IMR-90 (cell line): ENCODE measurements around the gene GYG2. TPM values are rescaled to one million over a fixed set of nuclear protein-coding genes. Genes with fewer than 3 reads are reported as not detected.

Experiments
- ATAC-seq: fragments of 200-7000 bp; cut with Tn5 transposase; 2 replicates; pipeline ENCODE4 v1.9.1; 2020; ENCODE audit warnings: low read depth, mild to moderate bottlenecking, moderate library complexity
- BruUV-seq: library from RNA; stranded (reverse); fragments of 400-500 nt; replicated peaks from 2 replicates; lab custom pipeline; 2021; lab: Mats Ljungman, UMichigan
- CTCF ChIA-PET: fragments of 300-600 bp; formaldehyde crosslinking; extraction: SDS; loops from one replicate; lab custom pipeline; 2021; ENCODE audit warnings: antibody characterized with exemption; lab: Yijun Ruan, JAX
- POLR2A ChIA-PET: fragments of 300-600 bp; sonication (Branson Sonifier 250); formaldehyde crosslinking; loops from one replicate; lab custom pipeline; 2022; ENCODE audit warnings: antibody characterized with exemption; ENCODE audit not compliant: unreplicated experiment; lab: Charles Lee
- DNase-seq: peaks from one replicate; pipeline ENCODE4 v3.0.0; 2013
- H2AFZ ChIP-seq: replicated peaks from 2 replicates; pipeline ENCODE3; 2013; ENCODE audit warnings: low read length, mild to moderate bottlenecking; ENCODE audit not compliant: poor library complexity
- H2AK5ac ChIP-seq: 2 replicates; pipeline ENCODE4 v1.6.1; 2013; ENCODE audit warnings: low read depth, low read length, inconsistent platforms
- H2AK9ac ChIP-seq: replicated peaks from 2 replicates; pipeline ENCODE3; 2013; ENCODE audit warnings: mild to moderate bottlenecking, low read depth, low read length, moderate library complexity; ENCODE audit not compliant: poor library complexity
- H2BK120ac ChIP-seq: 2 replicates; pipeline ENCODE4 v1.6.1; 2013; ENCODE audit warnings: low read depth, low read length, inconsistent platforms
- H2BK15ac ChIP-seq: 3 replicates; pipeline ENCODE4 v1.6.1; 2013; ENCODE audit warnings: low read depth, low read length, inconsistent platforms
- H2BK20ac ChIP-seq: 2 replicates; pipeline ENCODE4 v1.6.1; 2013; ENCODE audit warnings: low read depth, mild to moderate bottlenecking, inconsistent platforms, low read length, moderate library complexity
- H2BK5ac ChIP-seq: 2 replicates; pipeline ENCODE4 v1.6.1; 2013; ENCODE audit warnings: mild to moderate bottlenecking, low read depth, low read length, inconsistent platforms; ENCODE audit not compliant: poor library complexity, severe bottlenecking
- H3K14ac ChIP-seq: replicated peaks from 2 replicates; pipeline ENCODE4 v1.6.1; 2013; ENCODE audit warnings: low read depth, low read length, inconsistent platforms
- H3K18ac ChIP-seq: 2 replicates; pipeline ENCODE4 v1.6.1; 2013; ENCODE audit warnings: low read depth, low read length, control low read depth
- H3K23ac ChIP-seq: 2 replicates; pipeline ENCODE4 v1.6.1; 2013; ENCODE audit warnings: low read depth, low read length, inconsistent platforms
- H3K27ac ChIP-seq: 2 replicates; pipeline ENCODE4 v1.5.1; 2013; ENCODE audit warnings: mild to moderate bottlenecking, control low read depth, low read length; ENCODE audit not compliant: insufficient read depth
- H3K27me3 ChIP-seq: 2 replicates; pipeline ENCODE4 v1.6.1; 2013; ENCODE audit warnings: low read length; ENCODE audit not compliant: control insufficient read depth, insufficient read depth
- H3K36me3 ChIP-seq: 2 replicates; pipeline ENCODE4 v1.6.1; 2013; ENCODE audit warnings: low read length, mixed read lengths; ENCODE audit not compliant: control insufficient read depth, insufficient read depth
- H3K4ac ChIP-seq: 2 replicates; pipeline ENCODE4 v1.6.1; 2013; ENCODE audit warnings: low read depth, low read length, inconsistent platforms
- H3K4me1 ChIP-seq: 2 replicates; pipeline ENCODE4 v1.6.1; 2013; ENCODE audit warnings: low read length, mixed read lengths; ENCODE audit not compliant: control insufficient read depth, insufficient read depth
- H3K4me2 ChIP-seq: 2 replicates; pipeline ENCODE4 v1.6.1; 2013; ENCODE audit warnings: low read depth, mild to moderate bottlenecking, control low read depth, low read length, moderate library complexity
- H3K4me3 ChIP-seq: 2 replicates; pipeline ENCODE4 v1.5.1; 2013; ENCODE audit warnings: low read depth, mild to moderate bottlenecking, control low read depth, low read length, moderate library complexity; ENCODE audit not compliant: insufficient read depth
- H3K56ac ChIP-seq: 2 replicates; pipeline ENCODE4 v1.6.1; 2013; ENCODE audit warnings: low read length, inconsistent platforms; ENCODE audit not compliant: insufficient read depth; ENCODE audit errors: extremely low read depth
- H3K79me1 ChIP-seq, 2 experiments: 2 replicates each; pipeline ENCODE4 v1.6.1; 2013; ENCODE audit warnings: low read length in 2 of 2, inconsistent platforms in 1 of 2, low read depth in 1 of 2
- H3K9ac ChIP-seq: 2 replicates; pipeline ENCODE4 v1.6.1; 2013; ENCODE audit warnings: low read depth, low read length, control low read depth
- H3K9me1 ChIP-seq: 2 replicates; pipeline ENCODE4 v1.6.1; 2013; ENCODE audit warnings: low read length, inconsistent platforms; ENCODE audit not compliant: insufficient read depth
- H3K9me3 ChIP-seq: 2 replicates; pipeline ENCODE4 v1.6.1; 2013; ENCODE audit warnings: low read length; ENCODE audit not compliant: control insufficient read depth, insufficient read depth
- H4K20me1 ChIP-seq: 2 replicates; pipeline ENCODE4 v1.6.1; 2013; ENCODE audit warnings: low read length, inconsistent platforms; ENCODE audit not compliant: insufficient read depth
- H4K5ac ChIP-seq: 2 replicates; pipeline ENCODE4 v1.6.1; 2013; ENCODE audit warnings: mild to moderate bottlenecking, low read depth, low read length, control low read depth
- H4K8ac ChIP-seq, 2 experiments: 2 replicates each; pipeline ENCODE4 v1.6.1; 2013; ENCODE audit warnings: low read depth in 2 of 2, low read length in 2 of 2, control low read depth in 1 of 2, inconsistent platforms in 1 of 2
- H4K91ac ChIP-seq: 2 replicates; pipeline ENCODE4 v1.6.1; 2013; ENCODE audit warnings: low read depth, low read length, inconsistent platforms; ENCODE audit not compliant: insufficient read depth
- CEBPB ChIP-seq: IDR thresholded peaks from 2 replicates; pipeline ENCODE4 v1.6.1; 2012; ENCODE audit warnings: low read depth, low read length, improper control_type of control experiment
- FOS ChIP-seq: fragments of 150-350 bp; IDR thresholded peaks from 2 replicates; pipeline ENCODE4 v1.6.1; 2016; ENCODE audit warnings: low read depth, low read length
- MAZ ChIP-seq: IDR thresholded peaks from 2 replicates; pipeline ENCODE4 v1.6.1; 2012; ENCODE audit warnings: low read depth, mild to moderate bottlenecking, low read length, improper control_type of control experiment, moderate library complexity, borderline replicate concordance
- NFE2L2 ChIP-seq: fragments of 150-350 bp; IDR thresholded peaks from 2 replicates; pipeline ENCODE4 v1.6.1; 2016; ENCODE audit warnings: low read depth, mild to moderate bottlenecking, low read length
- USF2 ChIP-seq: fragments of 150-350 bp; IDR thresholded peaks from 2 replicates; pipeline ENCODE4 v1.6.1; 2017; ENCODE audit warnings: mild to moderate bottlenecking, antibody characterized with exemption, low read length, low read depth
- WGBS, 2 experiments: methylation state at CpG; one replicate each; pipeline versions ENCODE4 v1.1.5 to v1.1.7; 2013; ENCODE audit warnings: missing lambda C conversion rate in 2 of 2; ENCODE audit not compliant: insufficient read length in 1 of 2; ENCODE audit errors: extremely low coverage in 2 of 2; 5-methylcytosine and 5-hydroxymethylcytosine counted together
- dilution Hi-C: fragments of 300-500 bp; cut with HindIII; formaldehyde crosslinking; loops from one replicate; pipeline ENCODE4 v1.14.3; 2018; ENCODE audit warnings: low sequenced_read_pairs; ENCODE audit not compliant: unreplicated experiment
- in situ Hi-C: fragments of 300-500 bp; cut with MboI; formaldehyde crosslinking; loops from 3 replicates; pipeline ENCODE4 v1.14.3; 2019; ENCODE audit warnings: low sequenced_read_pairs, inconsistent platforms, mixed read lengths
- intact Hi-C: fragments of 100-400 bp; cut with micrococcal nuclease; formaldehyde crosslinking; loops from 2 replicates; pipeline ENCODE4 v1.10.0; 2022
- polyA plus RNA-seq, 3 experiments: library from polyadenylated mRNA; depleted of rRNA; stranded (reverse); fragments of >200 nt; gene quantifications; 2 replicates each; pipeline ENCODE4 v1.2.3, GENCODE V29; 2012; ENCODE audit warnings: low replicate concordance in 1 of 3
- total RNA-seq: library from RNA; depleted of rRNA; stranded (reverse); fragments of >200 nt; gene quantifications from 2 replicates; pipeline ENCODE4 v1.2.3, GENCODE V29; 2012

The GYG2 gene
- total and polyA plus RNA-seq, 2 of the 4 experiments (the other 2 are of a cell fraction) = 9.6 to 13.1 TPM

DNA sequence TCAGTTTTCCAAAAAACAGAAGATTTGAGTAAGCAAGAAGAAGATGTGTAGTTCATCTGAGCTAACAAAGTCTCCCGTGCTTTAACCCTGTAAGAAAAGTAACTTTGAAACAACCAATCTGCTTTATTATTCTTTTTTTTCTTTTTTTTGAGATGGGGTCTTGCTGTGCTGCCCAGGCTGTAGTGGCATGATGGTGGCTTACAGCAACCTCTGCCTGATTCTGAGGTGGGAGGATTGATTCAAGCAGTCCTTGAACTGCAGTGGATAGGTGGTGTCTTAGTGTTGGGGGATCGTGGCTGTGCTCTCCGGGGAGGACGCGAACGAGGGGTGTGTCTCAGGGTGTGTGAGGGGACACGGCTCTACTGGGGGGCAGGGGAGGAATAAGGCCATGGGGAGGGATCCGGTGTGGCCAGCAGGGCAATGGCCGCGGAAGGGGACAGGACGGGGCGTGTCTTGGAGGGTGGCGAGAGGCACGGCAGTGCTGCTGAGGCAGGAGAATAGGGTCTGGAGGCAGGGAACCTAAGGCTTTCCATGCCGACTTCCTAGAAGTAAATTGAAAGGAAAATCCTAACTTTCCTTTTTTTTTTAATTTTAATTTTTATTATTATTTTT lies 98.0 kb downstream of the GYG2 start:
- dilution Hi-C loops = no loop called here
- ChIA-PET CTCF (no interaction called here), POLR2A (no interaction called here)
- Histone ChIP-seq H3K27ac (no peak overlapping the region), H2BK120ac (no peak overlapping the region), H3K4ac (no peak overlapping the region), H3K14ac (no peak overlapping the region), H2BK20ac (no peak overlapping the region), H2AK9ac (peak overlapping the region; percentile 28), H4K20me1 (no peaks in the 10 kb centered on the region), H2AFZ (no peak overlapping the region), H4K91ac (no peak overlapping the region), H3K9ac (no peak overlapping the region), H3K23ac (no peak overlapping the region), H3K9me3 (peaks cover 6% of the 10 kb centered on the region; the same call in 1 of the 2 replicates), H2BK15ac (no peak overlapping the region), H4K5ac (no peak overlapping the region), H4K8ac (no peak overlapping the region), H3K9me1 (no peaks in the 10 kb centered on the region), H3K36me3 (peaks cover under 1% of the 10 kb centered on the region; the same call in 1 of the 2 replicates), H2BK5ac (no peak overlapping the region), H3K18ac (no peak overlapping the region), H3K4me1 (0 out of 2 replicates have a peak, but pooled peaks cover 1% of the 10 kb centered on the region), H3K56ac (no peak overlapping the region), H3K4me2 (no peak overlapping the region), H3K27me3 (no peaks in the 10 kb centered on the region), H3K4me3 (no peak overlapping the region), H3K79me1 (no peaks in the 10 kb centered on the region), H2AK5ac (no peak overlapping the region)
- no peak for ATAC-seq
- WGBS, 2 experiments = 87% methylated on average over 9 of the region's 15 CpGs; no CpG with 5 or more reads in 1 of the 2 experiments
- no TSS peak for BruUV-seq
- in situ Hi-C loops = no loop called here
- intact Hi-C loops = no loop called here
- no peak for TF ChIP-seq USF2
- no peak for TF ChIP-seq MAZ
- no peak for TF ChIP-seq NFE2L2
- no peak for TF ChIP-seq FOS
- no peak for TF ChIP-seq CEBPB
- DNase-seq = no peak
